Kidney epithelial cell (primary cell): ENCODE data around the gene SLC35E1. TPM values are rescaled to one million over a fixed set of nuclear protein-coding genes. Genes with fewer than 3 reads are reported as not detected.

Experiments
- DNase-seq: peaks from one replicate; pipeline ENCODE4 v3.0.0-alpha.2; 2010; ENCODE audit warnings: low read depth
- H3K27me3 ChIP-seq: 2 replicates; pipeline ENCODE4 v1.6.0; 2011; ENCODE audit warnings: low read length; ENCODE audit not compliant: control insufficient read depth, insufficient read depth
- H3K36me3 ChIP-seq: 2 replicates; pipeline ENCODE4 v1.5.1; 2011; ENCODE audit warnings: low read length; ENCODE audit not compliant: control insufficient read depth, insufficient read depth
- H3K4me3 ChIP-seq: 2 replicates; pipeline ENCODE4 v1.5.1; 2011; ENCODE audit warnings: low read depth, mild to moderate bottlenecking, control low read depth, low read length
- CTCF ChIP-seq: IDR thresholded peaks from 2 replicates; pipeline ENCODE4 v1.5.1; 2011; ENCODE audit warnings: mild to moderate bottlenecking, moderate library complexity, low read length, control low read depth, inconsistent platforms; ENCODE audit not compliant: insufficient read depth, poor library complexity, severe bottlenecking
- total RNA-seq: library from RNA; depleted of rRNA; stranded (reverse); fragments of >200 nt; gene quantifications from 2 replicates; pipeline ENCODE4 v1.2.3, GENCODE V29; 2015

Gene SLC35E1
- total RNA-seq, 1 donor from 2014 or later: 60.9 TPM

DNA sequence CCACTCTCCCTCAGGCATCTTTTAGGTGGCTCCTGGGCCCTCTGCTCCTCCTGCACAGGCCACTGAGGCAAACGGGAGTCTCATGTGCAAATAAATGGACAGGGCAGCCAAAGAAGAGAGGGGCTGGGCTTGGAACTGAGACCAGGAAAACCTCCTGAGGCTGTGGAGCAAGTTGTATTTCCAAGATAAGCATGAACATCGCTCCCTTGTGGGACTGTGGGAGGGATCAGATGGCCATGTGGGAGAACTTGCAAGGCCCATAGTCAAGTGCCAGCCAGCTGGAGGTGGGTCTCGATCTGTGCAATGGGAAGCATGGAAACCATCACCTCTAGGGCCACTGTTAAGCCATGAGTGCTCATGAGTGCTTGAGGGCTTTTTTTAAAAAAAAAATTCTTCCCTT, 30.9 kb upstream of the SLC35E1 start:
- Histone ChIP-seq H3K4me3 (no peak overlapping the region), H3K27me3 (no peaks in the 10 kb centered on the region), H3K36me3 (no peaks in the 10 kb centered on the region)
- no peak for DNase-seq
- TF ChIP-seq CTCF: no peak

DNA sequence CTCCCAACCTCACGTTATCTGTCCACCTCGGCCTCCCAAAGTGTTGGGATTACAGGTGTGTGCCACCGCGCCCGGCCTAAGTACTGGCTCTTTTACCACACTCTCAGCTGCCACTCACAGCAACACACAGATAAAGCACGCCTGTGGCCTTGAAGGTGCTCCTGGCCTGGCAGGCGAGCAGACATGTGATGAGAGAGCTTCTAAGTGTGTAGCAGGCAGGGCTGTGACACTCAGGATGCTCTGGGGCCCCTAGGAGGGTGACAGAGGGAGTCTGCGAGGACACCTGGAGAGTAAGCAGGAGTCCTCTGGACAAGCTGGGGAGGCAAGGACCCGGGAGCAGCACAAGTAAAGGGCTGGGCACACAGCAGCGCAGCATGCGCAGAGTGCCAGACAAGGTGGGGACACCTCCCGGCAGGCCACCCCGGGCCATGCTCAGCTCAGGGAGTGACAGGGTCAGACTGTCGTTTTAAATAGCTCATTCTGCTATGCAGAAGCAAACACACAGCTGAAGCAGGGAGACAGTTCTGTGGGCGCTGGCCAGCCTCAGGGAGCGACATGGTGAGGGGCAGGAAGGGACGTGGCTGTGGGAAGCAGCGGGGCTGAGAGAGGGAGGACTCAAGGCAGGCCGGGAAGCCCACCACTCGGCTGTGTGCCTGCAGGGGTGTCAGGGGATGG, 29.3 kb upstream of the SLC35E1 start:
- Histone ChIP-seq H3K36me3 (no peaks in the 10 kb centered on the region), H3K4me3 (no peak overlapping the region), H3K27me3 (no peaks in the 10 kb centered on the region)
- DNase-seq: no peak
- no peak for TF ChIP-seq CTCF

- TF ChIP-seq CTCF: no peak
- H3K27me3 ChIP-seq: no peaks in the 10 kb centered on the region
- DNase-seq: no peak
- no peaks in the 10 kb centered on the region for H3K36me3 ChIP-seq
- no peak overlapping the region for H3K4me3 ChIP-seq
These were observed 28.6 kb upstream of the SLC35E1 start for GRCh38 chr19:16600824-16601223.

- no peak for DNase-seq
- Histone ChIP-seq H3K4me3 (no peak overlapping the region), H3K27me3 (no peaks in the 10 kb centered on the region), H3K36me3 (no peaks in the 10 kb centered on the region)
- no peak for TF ChIP-seq CTCF
These were observed 27.6 kb upstream of the SLC35E1 start for GRCh38 chr19:16599655-16600346.

- Histone ChIP-seq H3K36me3 (no peaks in the 10 kb centered on the region), H3K27me3 (no peaks in the 10 kb centered on the region), H3K4me3 (no peak overlapping the region)
- no peak for TF ChIP-seq CTCF
- DNase-seq: no peak
These were observed 26.6 kb upstream of the SLC35E1 start for GRCh38 chr19:16598848-16599247.
